ENCODE data around the gene MMP10.
A peak's percentile ranks its signal among the peaks of the same experiment; 100 is the strongest.
"Not testable (repeated sequence)": the region's sequence is repeated elsewhere in the genome, so short reads cannot be mapped to it uniquely, and the experiment has no call there.

MMP10 gene

DNA sequence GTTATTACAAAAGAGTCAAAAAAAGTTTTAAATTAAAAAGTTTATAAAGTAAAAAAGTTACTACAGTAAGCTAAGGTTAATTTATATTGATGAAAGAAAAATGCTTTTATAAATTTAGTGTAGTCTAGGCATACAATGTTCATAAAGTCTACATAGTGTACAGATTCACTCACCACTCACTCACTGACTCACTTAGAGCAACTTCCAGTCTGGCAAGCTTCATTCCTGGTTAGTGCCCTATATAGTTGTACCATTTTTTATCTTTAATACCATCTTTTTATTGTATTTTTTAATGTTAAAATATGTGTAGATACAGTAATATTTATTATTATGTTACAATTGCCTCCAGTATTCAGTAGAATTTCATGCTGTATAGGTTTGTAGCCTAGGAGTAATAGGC is 2.6 kb upstream of the MMP10 start:
- DNase-seq, result no peak

DNA sequence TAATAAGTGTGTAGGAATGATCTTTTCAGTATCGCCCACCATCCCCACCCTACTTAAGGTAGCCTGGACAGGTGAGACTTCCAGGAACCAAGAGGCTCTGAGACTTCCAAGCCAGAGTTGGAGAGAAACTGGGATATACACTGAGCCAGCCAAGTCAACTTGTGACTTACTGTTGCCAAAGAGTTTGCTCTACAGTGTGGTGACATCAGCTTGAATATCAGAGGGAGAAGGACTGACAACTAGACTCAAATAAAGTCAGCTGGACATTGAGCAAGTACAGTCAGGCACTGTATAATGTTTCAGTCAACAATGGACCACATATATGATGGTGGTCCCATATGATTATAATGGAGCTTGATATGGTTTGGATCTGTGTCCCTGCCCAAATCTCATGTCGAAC is 1.2 kb upstream of the MMP10 start:
- DNase-seq, result no peak

GRCh38 chr11:102776454-102776853 is 4.0 kb downstream of the MMP10 start:
- DNase-seq, result no peak

DNA sequence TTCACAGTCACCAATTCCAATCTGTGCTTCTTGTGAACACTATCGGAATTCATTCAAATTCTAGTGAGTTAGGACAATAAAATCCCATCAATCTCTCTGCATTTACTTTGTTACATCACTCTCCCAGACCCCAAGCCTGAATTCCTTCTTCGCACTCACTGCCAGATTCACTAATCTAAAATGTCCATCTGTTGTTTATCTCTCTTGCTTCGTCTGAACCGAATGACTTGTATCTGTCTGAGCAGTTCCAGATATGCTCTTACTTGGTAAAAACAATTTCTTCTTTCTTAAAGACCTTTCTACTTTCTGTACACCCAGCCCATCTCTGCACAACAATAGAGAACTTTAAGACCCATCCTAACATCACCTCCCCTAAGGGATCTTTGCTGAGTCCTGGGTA is 7.0 kb downstream of the MMP10 start:
- no peak for DNase-seq

DNA sequence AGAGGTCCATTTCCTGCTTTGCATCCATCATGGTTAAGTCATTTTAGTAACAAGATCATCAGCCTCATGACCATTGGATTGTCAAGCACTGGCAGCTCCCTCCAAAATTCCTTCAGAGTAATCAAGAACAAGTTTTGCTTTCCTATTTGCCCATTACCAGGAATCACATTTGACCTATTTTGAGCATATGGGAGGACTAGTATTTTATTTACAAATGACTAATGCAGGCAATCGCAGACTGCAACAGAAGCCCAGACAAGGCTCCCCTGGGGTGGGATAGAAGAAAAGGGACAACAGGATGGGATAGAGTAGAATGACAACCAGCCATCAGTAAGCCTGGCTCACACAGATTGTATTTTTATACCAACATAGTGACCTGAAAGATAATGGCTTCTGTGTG is 9.1 kb downstream of the MMP10 start:
- no peak for DNase-seq

DNA sequence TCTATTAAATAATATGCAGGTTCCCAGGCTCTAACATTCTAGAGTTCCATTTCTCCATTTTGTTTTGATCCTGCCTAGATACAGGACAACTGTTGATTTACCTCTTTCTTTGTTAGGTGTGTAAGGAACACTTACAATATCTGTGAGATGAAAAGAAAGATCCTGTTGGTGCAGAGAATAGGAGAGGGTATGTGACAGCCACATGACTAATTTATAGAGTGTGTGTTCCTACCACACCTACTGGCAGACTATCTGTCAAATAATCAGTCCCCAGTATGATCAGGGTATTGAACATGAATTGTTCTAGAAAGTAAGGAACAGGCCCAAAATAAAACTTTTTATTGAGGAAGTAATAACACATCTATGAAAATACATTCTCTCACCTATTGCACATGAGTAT is 10.2 kb downstream of the MMP10 start:
- no peak for DNase-seq

DNA sequence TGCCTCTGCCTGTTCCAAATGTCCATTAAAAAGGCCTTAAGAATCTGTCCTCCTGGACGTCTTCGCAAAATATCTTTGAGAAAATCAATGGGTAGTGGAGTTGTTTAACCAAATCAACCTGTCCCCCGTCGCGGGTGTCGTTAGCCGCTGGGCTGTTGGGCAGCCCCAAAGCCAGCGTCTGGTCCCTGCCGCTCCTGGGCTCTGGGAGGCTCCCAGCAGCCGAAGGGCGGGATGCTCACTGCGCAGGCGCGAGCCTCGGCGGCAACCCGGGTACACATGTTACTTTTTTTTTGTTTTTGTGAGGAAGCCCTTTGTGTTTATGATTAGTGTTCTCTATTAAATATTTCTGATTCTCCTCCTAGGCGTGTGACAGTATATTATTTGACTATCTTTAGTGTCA is 12.6 kb downstream of the MMP10 start:
- no peak for DNase-seq

DNA sequence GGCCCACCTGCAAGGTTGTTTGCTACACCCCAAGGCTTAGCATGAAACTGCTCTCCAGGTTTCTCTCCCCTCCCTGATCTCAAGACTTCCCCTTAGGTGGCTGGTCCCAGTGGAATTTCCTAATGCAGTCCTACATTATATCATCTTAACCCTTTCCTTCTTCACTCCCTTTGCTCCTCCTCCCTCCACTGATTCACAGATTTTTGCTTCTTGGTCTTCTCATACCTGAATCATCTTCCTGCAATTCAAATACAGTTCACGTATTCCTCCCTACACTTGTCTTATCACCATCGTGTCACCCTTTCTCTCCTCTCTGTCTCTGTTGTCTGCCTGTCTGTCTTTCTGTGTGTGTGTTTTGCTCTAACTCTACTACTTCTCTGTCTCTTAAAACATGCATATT is 17.0 kb downstream of the MMP10 start:
- no peak for DNase-seq

GRCh38 chr11:102762361-102762767 is 18.1 kb downstream of the MMP10 start:
- DNase-seq, result no peak

- DNase-seq, result no peak
Observed at GRCh38 chr11:102761646-102762238, 18.7 kb downstream of the MMP10 start.

DNA sequence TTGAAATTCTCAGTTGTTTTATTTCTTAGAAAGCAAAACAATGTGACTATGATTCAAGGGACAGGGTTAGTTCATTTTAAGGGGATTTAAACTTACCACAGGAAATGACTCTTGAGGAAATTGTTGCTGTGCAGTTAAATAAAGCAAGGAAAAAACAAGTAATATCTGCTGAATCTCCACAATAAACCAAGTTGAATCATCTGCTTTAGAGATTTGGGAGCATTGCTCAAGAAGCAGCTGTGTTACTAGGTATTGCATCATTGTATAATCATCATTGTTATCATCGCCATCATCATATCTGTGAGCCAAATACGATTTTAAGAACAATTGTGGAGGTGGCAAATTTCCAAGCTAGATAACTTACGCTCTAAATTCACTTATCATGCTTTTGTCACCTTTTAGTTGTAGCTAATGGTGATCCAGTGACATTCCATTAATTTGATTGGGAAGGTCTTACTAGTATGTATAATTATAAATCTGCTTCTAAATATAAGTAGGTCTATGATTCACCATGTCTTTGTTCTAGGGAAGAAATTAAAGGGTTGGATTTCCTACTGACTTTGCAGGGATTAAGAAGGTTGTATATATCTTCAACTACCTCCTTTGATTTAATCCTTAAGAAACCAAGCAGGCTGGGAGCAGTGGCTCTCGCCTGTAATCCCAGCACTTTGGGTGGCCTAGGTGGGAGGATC is 19.9 kb downstream of the MMP10 start:
- no peak for DNase-seq

- no peak for DNase-seq
Observed at GRCh38 chr11:102757823-102758549, 22.4 kb downstream of the MMP10 start.

GRCh38 chr11:102753267-102753666 is 27.2 kb downstream of the MMP10 start:
- DNase-seq, result no peak

- DNase-seq, result no peak
Observed at GRCh38 chr11:102751673-102752072, 28.8 kb downstream of the MMP10 start.

DNA sequence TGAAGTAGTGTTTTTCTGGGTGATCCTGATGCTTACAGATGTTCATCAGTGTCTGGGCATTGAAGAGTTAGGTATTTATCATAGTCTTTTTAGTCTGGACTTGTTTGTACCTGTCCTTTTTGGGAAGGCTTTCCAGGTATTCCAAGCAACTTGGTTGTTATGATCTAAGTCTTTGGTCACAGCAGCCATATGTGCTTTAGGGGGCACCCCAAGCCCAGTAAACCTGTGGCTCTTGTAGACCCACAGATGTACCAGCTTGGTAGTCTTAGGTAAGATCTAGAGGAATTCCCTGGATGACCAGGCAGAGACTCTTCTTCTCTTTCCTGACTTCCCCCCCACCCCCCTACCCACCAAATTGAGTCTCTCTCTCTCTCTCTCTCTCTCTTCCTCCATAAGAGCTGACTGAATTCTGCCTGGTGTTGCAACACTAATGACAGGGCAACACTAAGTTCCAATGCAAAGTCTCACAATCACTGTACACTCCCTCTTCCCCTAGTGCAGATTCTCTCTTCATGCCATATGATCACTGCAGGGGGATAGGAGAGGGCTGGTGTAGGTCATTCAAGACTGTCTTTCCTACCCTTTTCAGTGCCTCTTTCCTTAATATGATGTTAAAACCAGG is 31.2 kb downstream of the MMP10 start:
- no peak for DNase-seq

DNA sequence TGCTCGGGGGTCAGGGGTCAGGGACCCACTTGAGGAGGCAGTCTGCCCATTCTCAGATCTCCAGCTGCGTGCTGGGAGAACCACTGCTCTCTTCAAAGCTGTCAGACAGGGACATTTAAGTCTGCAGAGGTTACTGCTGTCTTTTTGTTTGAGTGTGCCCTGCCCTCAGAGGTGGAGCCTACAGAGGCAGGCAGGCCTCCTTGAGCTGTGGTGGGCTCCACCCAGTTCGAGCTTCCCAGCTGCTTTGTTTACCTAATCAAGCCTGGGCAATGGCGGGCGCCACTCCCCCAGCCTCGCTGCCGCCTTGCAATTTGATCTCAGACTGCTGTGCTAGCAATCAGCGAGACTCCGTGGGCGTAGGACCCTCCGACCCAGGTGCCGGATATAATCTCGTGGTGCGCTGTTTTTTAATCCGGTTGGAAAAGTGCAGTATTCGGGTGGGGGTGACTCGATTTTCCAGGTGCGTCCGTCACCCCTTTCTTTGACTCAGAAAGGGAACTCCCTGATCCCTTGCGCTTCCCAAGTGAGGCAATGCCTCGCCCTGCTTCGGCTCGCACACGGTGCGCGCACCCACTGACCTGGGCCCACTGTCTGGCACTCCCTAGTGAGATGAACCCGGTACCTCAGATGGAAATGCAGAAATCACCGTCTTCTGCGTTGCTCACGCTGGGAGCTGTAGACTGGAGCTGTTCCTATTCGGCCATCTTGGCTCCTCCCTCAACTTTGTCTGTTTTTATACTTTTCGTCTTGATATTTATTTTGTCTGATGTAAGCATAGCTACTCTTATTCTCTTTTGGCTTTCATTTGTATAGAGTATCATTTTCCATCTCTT is 33.5 kb downstream of the MMP10 start:
- DNase-seq, result peak; percentile 48

GRCh38 chr11:102734650-102735049 is 45.8 kb downstream of the MMP10 start:
- DNase-seq, result no peak

- DNase-seq, result peak; percentile 63
Observed at GRCh38 chr11:102733232-102733875, 47.1 kb downstream of the MMP10 start.

DNA sequence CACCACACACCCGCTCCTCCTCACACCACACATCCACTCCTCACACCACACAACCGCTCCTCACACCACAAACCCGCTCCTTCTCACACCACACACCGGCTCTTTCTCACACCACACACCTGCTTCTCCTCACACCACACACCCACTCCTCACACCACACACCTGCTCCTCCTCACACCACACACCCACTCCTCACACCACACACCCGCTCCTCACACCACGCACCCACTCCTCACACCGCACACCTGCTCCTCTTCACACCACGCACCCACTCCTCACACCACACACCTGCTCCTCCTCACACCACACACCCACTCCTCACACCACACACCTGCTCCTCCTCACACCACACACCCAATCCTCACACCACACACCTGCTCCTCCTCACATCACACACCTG is 49.5 kb downstream of the MMP10 start:
- DNase-seq, result not testable (repeated sequence)

DNA sequence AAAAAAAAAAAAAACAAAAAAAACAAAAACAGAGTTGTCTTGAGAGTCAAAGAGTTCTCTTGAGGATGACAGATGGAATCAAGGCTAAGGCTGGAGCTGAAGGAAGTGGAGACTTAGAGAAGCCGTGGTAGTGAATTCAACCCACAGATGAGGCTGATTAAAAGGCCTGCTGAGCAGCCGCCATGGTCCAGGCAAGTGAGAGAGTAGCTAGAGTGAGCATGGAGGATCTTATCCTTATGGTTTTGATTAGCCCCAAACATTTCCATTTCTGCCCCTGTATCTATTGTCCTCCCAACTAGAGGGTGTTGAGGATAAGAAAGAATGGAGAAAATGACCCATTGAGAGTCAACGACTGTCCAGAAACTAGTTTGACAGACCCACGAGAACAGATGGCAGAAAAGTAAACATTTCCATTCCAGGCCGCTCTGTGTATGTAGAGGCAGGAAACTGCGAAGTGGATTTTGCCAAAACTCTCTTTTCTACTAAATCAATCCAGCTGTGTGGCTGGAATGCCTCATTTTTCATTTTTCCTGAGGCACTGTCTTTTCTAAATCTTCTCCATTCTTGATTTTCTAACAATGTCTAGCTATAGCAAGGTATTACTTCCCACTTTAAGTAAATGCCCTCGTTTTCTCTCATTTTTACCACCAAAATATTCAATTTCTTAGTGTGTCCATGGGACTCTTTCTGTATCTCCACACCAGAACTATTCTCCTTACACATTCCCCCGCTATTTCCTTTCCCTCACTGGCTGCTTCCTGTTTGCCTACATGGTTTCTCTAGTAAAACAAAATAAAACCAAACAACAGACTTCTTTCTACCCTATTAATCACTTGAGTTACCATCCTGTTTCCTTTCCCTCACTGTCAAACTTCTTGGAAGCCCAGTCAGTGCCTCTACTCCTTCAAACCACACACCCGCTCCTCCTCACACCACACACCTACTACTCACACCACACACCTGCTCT is 50.3 kb downstream of the MMP10 start:
- DNase-seq, result no peak

- DNase-seq, result no peak
Observed at GRCh38 chr11:102727890-102728289, 52.5 kb downstream of the MMP10 start.
